ENCODE results near the gene TBC1D1. TPM values are rescaled to one million over a fixed set of nuclear protein-coding genes. Genes with fewer than 3 reads are reported as not detected.

The TBC1D1 gene
- polyA plus RNA-seq, 1 donor from 2014 or later: 23.2 TPM

- no peak for TF ChIP-seq REST (IDR thresholded peaks at IDR 0.05; ENCODE audit: borderline replicate concordance)
- TF ChIP-seq POLR2AphosphoS5 (IDR thresholded peaks at IDR 0.05): no peak
- no peak for TF ChIP-seq EZH2 (IDR thresholded peaks at IDR 0.05; ENCODE audit: borderline replicate concordance, insufficient read depth, low read length, poor library complexity, severe bottlenecking)
- TF ChIP-seq MXI1 (conservative IDR thresholded peaks at IDR 0.05; ENCODE audit: poor library complexity, severe bottlenecking): no peak
- no peak for TF ChIP-seq EP300 (conservative IDR thresholded peaks at IDR 0.05; ENCODE audit: poor library complexity, severe bottlenecking)
- no peak for TF ChIP-seq TAF1 (IDR thresholded peaks at IDR 0.05; ENCODE audit: low read depth)
- TF ChIP-seq RAD21 (conservative IDR thresholded peaks at IDR 0.05): no peak
- TF ChIP-seq CTCF (IDR thresholded peaks at IDR 0.05; ENCODE audit: poor library complexity, severe bottlenecking): no peak
- no peak overlapping the region for H3K4me3 ChIP-seq (ENCODE audit: low read length)
- peaks cover 12% of the 10 kb centered on the region for H3F3A ChIP-seq (ENCODE audit: insufficient read depth, low read length, poor library complexity, severe bottlenecking)
- H3K4me2 ChIP-seq (ENCODE audit: low read length): no peak overlapping the region
- H2AFZ ChIP-seq (ENCODE audit: low read depth, low read length): no peak overlapping the region
- no peaks in the 10 kb centered on the region for H3K36me3 ChIP-seq (ENCODE audit: insufficient read depth, low read length)
- H3K27me3 ChIP-seq (ENCODE audit: insufficient read depth, low read depth, low read length): no peaks in the 10 kb centered on the region
- no peaks in the 10 kb centered on the region for H4K20me1 ChIP-seq (ENCODE audit: insufficient read depth)
- no peak overlapping the region for H3K27ac ChIP-seq (ENCODE audit: low read length)
- H3K9me2 ChIP-seq (ENCODE audit: insufficient read depth, low read length): no peaks in the 10 kb centered on the region
- no peak overlapping the region for H3K9ac ChIP-seq (ENCODE audit: low read length)
- H3K9me3 ChIP-seq (ENCODE audit: low read length): no peaks in the 10 kb centered on the region
- no peaks in the 10 kb centered on the region for H3K79me2 ChIP-seq (replicated peaks; ENCODE audit: insufficient read depth, low read length)
Observed at GRCh38 chr4:38182334-38182998, 291.6 kb downstream of the TBC1D1 start.

- Histone ChIP-seq H3K9me3 (ENCODE audit: low read length) (no peaks in the 10 kb centered on the region), H3K36me3 (ENCODE audit: insufficient read depth, low read length) (no peaks in the 10 kb centered on the region), H3K9me2 (ENCODE audit: insufficient read depth, low read length) (no peaks in the 10 kb centered on the region), H3K4me3 (ENCODE audit: low read length) (no peak overlapping the region), H3K27ac (ENCODE audit: low read length) (no peak overlapping the region), H3K79me2 (replicated peaks; ENCODE audit: insufficient read depth, low read length) (no peaks in the 10 kb centered on the region), H2AFZ (ENCODE audit: low read depth, low read length) (no peak overlapping the region), H3K27me3 (ENCODE audit: insufficient read depth, low read depth, low read length) (no peaks in the 10 kb centered on the region), H3F3A (ENCODE audit: insufficient read depth, low read length, poor library complexity, severe bottlenecking) (peaks cover 12% of the 10 kb centered on the region), H4K20me1 (ENCODE audit: insufficient read depth) (no peaks in the 10 kb centered on the region), H3K4me2 (ENCODE audit: low read length) (no peak overlapping the region), H3K9ac (ENCODE audit: low read length) (no peak overlapping the region)
- TF ChIP-seq EP300 (conservative IDR thresholded peaks at IDR 0.05; ENCODE audit: poor library complexity, severe bottlenecking) (no peak), TAF1 (IDR thresholded peaks at IDR 0.05; ENCODE audit: low read depth) (no peak), CTCF (IDR thresholded peaks at IDR 0.05; ENCODE audit: poor library complexity, severe bottlenecking) (no peak), SMC3 (conservative IDR thresholded peaks at IDR 0.05; ENCODE audit: poor library complexity) (no peak), REST (IDR thresholded peaks at IDR 0.05; ENCODE audit: borderline replicate concordance) (no peak), EZH2 (IDR thresholded peaks at IDR 0.05; ENCODE audit: borderline replicate concordance, insufficient read depth, low read length, poor library complexity, severe bottlenecking) (no peak), POLR2AphosphoS5 (IDR thresholded peaks at IDR 0.05) (no peak), RAD21 (conservative IDR thresholded peaks at IDR 0.05) (no peak), MXI1 (conservative IDR thresholded peaks at IDR 0.05; ENCODE audit: poor library complexity, severe bottlenecking) (no peak)
Observed at GRCh38 chr4:38184404-38184803, 293.5 kb downstream of the TBC1D1 start.

All from neural cell (in vitro differentiated cells).